PC-9 (cell line): ENCODE data around the gene RBMS3. TPM values are rescaled to one million over a fixed set of nuclear protein-coding genes. Genes with fewer than 3 reads are reported as not detected.
"Not testable (repeated sequence)": the region's sequence is repeated elsewhere in the genome, so short reads cannot be mapped to it uniquely, and the experiment has no call there.

Experiments
- BruUV-seq: library from RNA; stranded (reverse); fragments of 400-500 nt; replicated peaks from 2 replicates; lab custom pipeline; 2021; lab: Mats Ljungman, UMichigan
- CTCF ChIA-PET: fragments of 300-600 bp; sonication (Branson Sonifier 250); formaldehyde crosslinking; loops from one replicate; lab custom pipeline; 2022; ENCODE audit warnings: antibody characterized with exemption; lab: Charles Lee
- POLR2A ChIA-PET: fragments of 300-600 bp; sonication (Branson Sonifier 250); formaldehyde crosslinking; loops from one replicate; lab custom pipeline; 2022; ENCODE audit warnings: antibody characterized with exemption; ENCODE audit not compliant: unreplicated experiment; lab: Charles Lee
- DNase-seq, 2 experiments: peaks; one replicate each; pipeline versions ENCODE4 v3.0.0 to v3.0.0-alpha.2; 2015 to 2022; ENCODE audit warnings: mixed read lengths in 1 of 2
- H2AFZ ChIP-seq: fragments of 200-600 bp; sonication (generic); 2 replicates; pipeline ENCODE4 v1.8.1; 2017; ENCODE audit warnings: antibody characterized with exemption
- H3F3A ChIP-seq: fragments of 200-600 bp; sonication (generic); 2 replicates; pipeline ENCODE4 v1.8.1; 2017; ENCODE audit warnings: antibody characterized with exemption, mild to moderate bottlenecking, low read depth; ENCODE audit not compliant: insufficient read depth
- H3K27ac ChIP-seq: fragments of 200-600 bp; sonication (generic); 2 replicates; pipeline ENCODE4 v1.6.1; 2016; ENCODE audit warnings: mixed run types
- H3K27me3 ChIP-seq: fragments of 200-600 bp; sonication (generic); 2 replicates; pipeline ENCODE4 v1.6.1; 2016; ENCODE audit warnings: low read depth, mixed run types; ENCODE audit not compliant: insufficient read depth
- H3K36me3 ChIP-seq: fragments of 200-600 bp; sonication (generic); 2 replicates; pipeline ENCODE4 v1.6.1; 2016; ENCODE audit warnings: low read depth, mixed run types
- H3K4me1 ChIP-seq: fragments of 200-600 bp; sonication (generic); replicated peaks from 2 replicates; pipeline ENCODE4 v1.6.1; 2016; ENCODE audit warnings: mixed run types; ENCODE audit not compliant: insufficient read depth
- H3K4me2 ChIP-seq: fragments of 200-600 bp; sonication (generic); 2 replicates; pipeline ENCODE4 v1.6.1; 2017; ENCODE audit warnings: mixed run types
- H3K4me3 ChIP-seq: fragments of 200-600 bp; sonication (generic); 2 replicates; pipeline ENCODE4 v1.6.1; 2016; ENCODE audit warnings: mixed run types
- H3K79me2 ChIP-seq: fragments of 200-600 bp; sonication (generic); 2 replicates; pipeline ENCODE4 v1.6.1; 2017; ENCODE audit warnings: low read depth, mixed run types
- H3K9me2 ChIP-seq: fragments of 200-600 bp; sonication (generic); 2 replicates; pipeline ENCODE4 v1.8.1; 2017; ENCODE audit warnings: mild to moderate bottlenecking; ENCODE audit not compliant: insufficient read depth
- H3K9me3 ChIP-seq: fragments of 200-600 bp; sonication (generic); 2 replicates; pipeline ENCODE4 v1.8.1; 2016; ENCODE audit warnings: low read depth; ENCODE audit not compliant: insufficient read depth
- H4K20me1 ChIP-seq: fragments of 200-600 bp; sonication (generic); 2 replicates; pipeline ENCODE4 v1.8.1; 2017; ENCODE audit not compliant: insufficient read depth
- CTCF ChIP-seq: fragments of 200-600 bp; sonication (generic); conservative IDR thresholded peaks from 2 replicates; pipeline ENCODE4 v1.6.1; 2017; ENCODE audit warnings: mixed run types, antibody characterized with exemption, mild to moderate bottlenecking, moderate library complexity
- EZH2 ChIP-seq: fragments of 200-600 bp; sonication (generic); IDR thresholded peaks from 2 replicates; pipeline ENCODE4 v1.8.0; 2017; ENCODE audit warnings: antibody characterized with exemption, low read depth
- intact Hi-C: fragments of 100-400 bp; cut with micrococcal nuclease; formaldehyde crosslinking; loops from one replicate; pipeline ENCODE4 v1.10.0; 2022; ENCODE audit not compliant: unreplicated experiment
- total RNA-seq: library from RNA; stranded (reverse); gene quantifications from 2 replicates; pipeline ENCODE4 v1.2.3, GENCODE V29; 2021

Gene RBMS3
- total RNA-seq, 1 experiment from 2014 or later, result 3.5 TPM

GRCh38 chr3:29804044-29804443 is 523.2 kb downstream of the RBMS3 start:
- Histone ChIP-seq H3K4me2 (no peak overlapping the region), H3K4me3 (no peak overlapping the region), H3K79me2 (no peaks in the 10 kb centered on the region), H2AFZ (no peak overlapping the region), H3K4me1 (no peaks in the 10 kb centered on the region), H3K9me2 (no peaks in the 10 kb centered on the region), H3K36me3 (no peaks in the 10 kb centered on the region), H3K27me3 (no peaks in the 10 kb centered on the region), H4K20me1 (no peaks in the 10 kb centered on the region), H3F3A (no peaks in the 10 kb centered on the region), H3K27ac (no peak overlapping the region), H3K9me3 (no peaks in the 10 kb centered on the region)
- BruUV-seq, result no TSS peak
- CTCF ChIA-PET, result no interaction called here
- TF ChIP-seq EZH2, result no peak
- TF ChIP-seq CTCF, result no peak
- intact Hi-C loops, result no loop called here
- no peak for DNase-seq
- POLR2A ChIA-PET, result interaction anchor here (0.6 kb wide), 1 partner anchor 1151 kb away, joined by 3 read pairs; no protein-coding TSS in a partner anchor

GRCh38 chr3:29805757-29806156 is 524.9 kb downstream of the RBMS3 start:
- CTCF ChIA-PET, result no interaction called here

GRCh38 chr3:29808324-29808723 is 527.5 kb downstream of the RBMS3 start:
- POLR2A ChIA-PET, H3K79me2 ChIP-seq, H3K9me2 ChIP-seq, DNase-seq, H3K9me3 ChIP-seq, BruUV-seq, H3K27me3 ChIP-seq, H3K36me3 ChIP-seq, H3K4me1 ChIP-seq, H2AFZ ChIP-seq, H3K4me3 ChIP-seq, H3F3A ChIP-seq, H3K4me2 ChIP-seq, intact Hi-C loops, CTCF ChIA-PET, H4K20me1 ChIP-seq, H3K27ac ChIP-seq: not testable (repeated sequence)

More at GRCh38 chr3:29805757-29806156, 524.9 kb downstream of the RBMS3 start:
- H3K36me3 ChIP-seq, result no peaks in the 10 kb centered on the region
- intact Hi-C loops, result no loop called here
- no peak overlapping the region for H3K4me2 ChIP-seq
- DNase-seq, result no peak
- H3K9me2 ChIP-seq, result no peaks in the 10 kb centered on the region
- H2AFZ ChIP-seq, result no peak overlapping the region
- H3K9me3 ChIP-seq, result no peaks in the 10 kb centered on the region
- H4K20me1 ChIP-seq, result no peaks in the 10 kb centered on the region
- H3K27ac ChIP-seq, result no peak overlapping the region
- POLR2A ChIA-PET, result no interaction called here
- TF ChIP-seq EZH2 (no peak), CTCF (no peak)
- H3K4me3 ChIP-seq, result no peak overlapping the region
- no peaks in the 10 kb centered on the region for H3K27me3 ChIP-seq
- no peaks in the 10 kb centered on the region for H3K4me1 ChIP-seq
- no peaks in the 10 kb centered on the region for H3K79me2 ChIP-seq
- no peaks in the 10 kb centered on the region for H3F3A ChIP-seq
- BruUV-seq, result no TSS peak

- TF ChIP-seq EZH2 (no peak), CTCF (no peak)
- Histone ChIP-seq H3F3A (no peaks in the 10 kb centered on the region), H3K79me2 (no peaks in the 10 kb centered on the region), H3K4me3 (no peak overlapping the region), H3K4me1 (no peaks in the 10 kb centered on the region), H3K4me2 (no peak overlapping the region), H2AFZ (no peak overlapping the region), H4K20me1 (no peaks in the 10 kb centered on the region), H3K36me3 (no peaks in the 10 kb centered on the region), H3K9me2 (no peaks in the 10 kb centered on the region), H3K27ac (no peak overlapping the region), H3K27me3 (no peaks in the 10 kb centered on the region), H3K9me3 (no peaks in the 10 kb centered on the region)
- CTCF ChIA-PET, result no interaction called here
- POLR2A ChIA-PET, result no interaction called here
- DNase-seq, result no peak
- intact Hi-C loops, result no loop called here
- BruUV-seq, result no TSS peak
Measured at GRCh38 chr3:29822071-29822470, 541.2 kb downstream of the RBMS3 start.
